Measurements from ENCODE around the gene SEMA3E. TPM values are rescaled to one million over a fixed set of nuclear protein-coding genes. Genes with fewer than 3 reads are reported as not detected.

The SEMA3E gene
- total RNA-seq, 1 donor from 2014 or later: 0.27 TPM

DNA sequence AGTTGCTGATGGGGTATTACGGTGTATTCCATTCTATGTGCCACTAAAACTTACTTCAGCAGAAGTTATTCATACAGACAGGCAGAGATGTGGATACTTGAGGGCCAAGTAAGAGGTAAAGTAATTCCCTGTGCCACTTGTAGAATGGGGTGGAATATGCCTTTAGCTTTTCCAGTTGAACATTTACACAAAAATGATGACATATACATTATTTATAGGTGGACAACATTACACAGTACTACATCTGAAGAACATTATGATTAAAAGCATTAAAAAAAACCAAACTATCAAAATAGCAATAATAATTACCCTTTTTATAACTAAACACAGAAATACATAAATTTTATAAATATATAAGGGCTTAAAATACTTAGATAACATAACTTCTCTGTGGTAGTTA lies 3.5 kb upstream of the SEMA3E start:
- no peak for DNase-seq
- TF ChIP-seq, protein P1, sequence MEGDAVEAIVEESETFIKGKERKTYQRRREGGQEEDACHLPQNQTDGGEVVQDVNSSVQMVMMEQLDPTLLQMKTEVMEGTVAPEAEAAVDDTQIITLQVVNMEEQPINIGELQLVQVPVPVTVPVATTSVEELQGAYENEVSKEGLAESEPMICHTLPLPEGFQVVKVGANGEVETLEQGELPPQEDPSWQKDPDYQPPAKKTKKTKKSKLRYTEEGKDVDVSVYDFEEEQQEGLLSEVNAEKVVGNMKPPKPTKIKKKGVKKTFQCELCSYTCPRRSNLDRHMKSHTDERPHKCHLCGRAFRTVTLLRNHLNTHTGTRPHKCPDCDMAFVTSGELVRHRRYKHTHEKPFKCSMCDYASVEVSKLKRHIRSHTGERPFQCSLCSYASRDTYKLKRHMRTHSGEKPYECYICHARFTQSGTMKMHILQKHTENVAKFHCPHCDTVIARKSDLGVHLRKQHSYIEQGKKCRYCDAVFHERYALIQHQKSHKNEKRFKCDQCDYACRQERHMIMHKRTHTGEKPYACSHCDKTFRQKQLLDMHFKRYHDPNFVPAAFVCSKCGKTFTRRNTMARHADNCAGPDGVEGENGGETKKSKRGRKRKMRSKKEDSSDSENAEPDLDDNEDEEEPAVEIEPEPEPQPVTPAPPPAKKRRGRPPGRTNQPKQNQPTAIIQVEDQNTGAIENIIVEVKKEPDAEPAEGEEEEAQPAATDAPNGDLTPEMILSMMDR (IDR thresholded peaks at IDR 0.05; ENCODE audit: borderline replicate concordance): no peak
- Histone ChIP-seq H3K4me3 (no peak overlapping the region), H3K4me1 (no peaks in the 10 kb centered on the region), H3K9me3 (replicated peaks) (no peaks in the 10 kb centered on the region), H3K27me3 (ENCODE audit: low read depth) (peaks cover 38% of the 10 kb centered on the region), H3K27ac (replicated peaks) (no peak overlapping the region), H3K36me3 (no peaks in the 10 kb centered on the region)
- intact Hi-C loops (cut with micrococcal nuclease): no loop called here

DNA sequence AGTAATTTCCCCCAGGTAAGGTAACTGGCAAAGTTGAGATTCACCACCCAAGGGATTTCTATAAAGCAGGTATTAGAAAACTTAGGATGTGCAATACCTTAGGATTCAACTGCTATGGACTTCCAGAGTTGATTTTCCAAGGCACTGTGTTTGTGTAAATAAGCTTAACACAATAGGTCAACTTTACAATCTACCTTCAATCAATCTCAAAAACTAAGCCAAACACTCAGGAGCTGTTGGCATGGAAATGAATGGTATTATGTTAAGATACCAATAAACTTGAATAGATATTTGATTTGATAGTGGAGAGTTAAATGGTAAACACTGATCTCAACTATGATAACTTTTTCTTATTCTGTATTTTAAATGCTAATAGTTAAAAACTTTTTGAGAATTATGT lies 762 bp upstream of the SEMA3E start:
- H3K4me3 ChIP-seq: no peak overlapping the region
- DNase-seq: no peak
- no peak overlapping the region for H3K27ac ChIP-seq (replicated peaks)
- peaks cover 41% of the 10 kb centered on the region for H3K27me3 ChIP-seq (ENCODE audit: low read depth)
- H3K36me3 ChIP-seq: no peaks in the 10 kb centered on the region
- TF ChIP-seq, protein P1 (IDR thresholded peaks at IDR 0.05; ENCODE audit: borderline replicate concordance): no peak
- H3K4me1 ChIP-seq: no peaks in the 10 kb centered on the region
- H3K9me3 ChIP-seq (replicated peaks): no peaks in the 10 kb centered on the region
- intact Hi-C loops (cut with micrococcal nuclease): no loop called here

DNA sequence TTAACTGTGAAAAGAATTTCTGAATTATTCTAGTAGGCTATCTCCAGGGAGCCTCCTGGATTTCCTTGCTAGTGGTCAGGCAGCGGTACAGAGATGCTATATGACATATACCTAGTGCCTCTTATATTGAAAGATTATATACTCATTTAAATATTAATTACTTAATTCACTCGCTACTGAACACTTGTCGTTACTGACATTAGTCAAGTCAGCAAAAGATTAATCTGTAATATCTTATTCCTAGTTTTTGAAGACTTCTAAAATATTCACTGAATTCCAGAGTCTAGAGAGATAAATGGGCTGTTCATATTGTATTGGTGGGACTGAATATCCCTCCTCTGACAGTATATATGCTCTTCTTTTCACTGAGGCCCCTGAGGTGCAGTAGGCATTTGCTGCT lies 2.9 kb downstream of the SEMA3E start:
- H3K9me3 ChIP-seq (replicated peaks): no peaks in the 10 kb centered on the region
- intact Hi-C loops (cut with micrococcal nuclease): no loop called here
- H3K27me3 ChIP-seq (ENCODE audit: low read depth): peaks cover 32% of the 10 kb centered on the region
- no peaks in the 10 kb centered on the region for H3K36me3 ChIP-seq
- no peak for DNase-seq
- no peak overlapping the region for H3K4me3 ChIP-seq
- no peaks in the 10 kb centered on the region for H3K4me1 ChIP-seq
- TF ChIP-seq, protein P1 (IDR thresholded peaks at IDR 0.05; ENCODE audit: borderline replicate concordance): no peak
- H3K27ac ChIP-seq (replicated peaks): no peak overlapping the region

DNA sequence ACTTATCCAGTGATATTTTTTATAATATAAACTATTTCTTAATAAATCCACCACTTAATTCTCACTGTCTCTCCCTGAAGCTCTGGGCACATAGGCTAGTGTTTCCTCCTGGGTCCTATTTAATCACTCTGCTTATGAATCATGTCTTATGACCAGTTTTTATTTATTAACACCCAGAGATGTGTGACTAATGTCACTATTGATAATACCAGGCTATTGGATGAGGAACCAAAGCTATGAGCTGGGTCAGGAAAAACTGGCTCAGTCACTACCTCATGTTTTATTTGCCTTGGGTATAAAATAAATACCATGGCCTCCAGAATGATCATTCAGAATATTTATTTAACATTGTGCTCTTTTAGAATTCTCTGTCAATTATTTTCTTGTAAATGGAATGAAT lies 5.2 kb downstream of the SEMA3E start:
- no peak for DNase-seq
- Histone ChIP-seq H3K27ac (replicated peaks) (no peak overlapping the region), H3K27me3 (ENCODE audit: low read depth) (peaks cover 15% of the 10 kb centered on the region), H3K4me1 (no peaks in the 10 kb centered on the region), H3K36me3 (no peaks in the 10 kb centered on the region), H3K9me3 (replicated peaks) (no peaks in the 10 kb centered on the region), H3K4me3 (no peak overlapping the region)
- intact Hi-C loops (cut with micrococcal nuclease): no loop called here
- TF ChIP-seq, protein P1 (IDR thresholded peaks at IDR 0.05; ENCODE audit: borderline replicate concordance): no peak

DNA sequence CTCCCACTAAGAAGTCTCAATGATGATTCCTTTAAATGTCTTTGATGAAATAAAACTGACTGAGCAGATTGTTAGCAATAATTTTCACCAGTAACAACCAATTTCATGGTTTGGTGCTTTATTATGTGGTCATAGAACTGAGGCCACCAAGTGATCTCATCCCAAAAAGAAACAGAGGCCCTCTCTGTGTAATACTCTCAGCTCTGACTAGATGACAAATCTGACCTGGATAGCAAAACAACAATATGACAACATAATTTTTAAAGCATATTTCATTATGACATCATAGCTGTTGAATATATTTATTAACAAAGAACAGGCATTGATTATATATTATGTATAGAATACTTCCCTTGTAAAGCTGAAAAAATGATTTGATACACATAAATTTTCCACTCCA lies 5.9 kb downstream of the SEMA3E start:
- TF ChIP-seq, protein P1 (IDR thresholded peaks at IDR 0.05; ENCODE audit: borderline replicate concordance): no peak
- Histone ChIP-seq H3K27ac (replicated peaks) (no peak overlapping the region), H3K36me3 (no peaks in the 10 kb centered on the region), H3K9me3 (replicated peaks) (no peaks in the 10 kb centered on the region), H3K4me1 (no peaks in the 10 kb centered on the region), H3K4me3 (no peak overlapping the region), H3K27me3 (ENCODE audit: low read depth) (peaks cover 8% of the 10 kb centered on the region)
- intact Hi-C loops (cut with micrococcal nuclease): no loop called here
- DNase-seq: no peak

Data from left ventricle myocardium inferior (tissue), 1 donor.